PFSK-1 (cell line): ENCODE measurements around the gene GH1.

Source experiments
- FOXP2 ChIP-seq: optimal IDR thresholded peaks from 2 replicates; pipeline ENCODE3; 2011; ENCODE audit warnings: borderline replicate concordance, control low read depth, inconsistent platforms; ENCODE audit not compliant: insufficient read depth; ENCODE audit errors: extremely low read length, extremely low read depth
- POLR2AphosphoS5 ChIP-seq: IDR thresholded peaks from 2 replicates; pipeline ENCODE4 v1.6.1; 2012; ENCODE audit warnings: low read depth, mild to moderate bottlenecking, control low read depth, low read length, moderate library complexity
- REST ChIP-seq, 2 experiments: IDR thresholded peaks; 2 replicates each; pipeline versions ENCODE4 v1.6.1 to v1.8.0; 2011 to 2012; ENCODE audit warnings: low read depth in 2 of 2, low read length in 2 of 2, control low read depth in 1 of 2, inconsistent platforms in 1 of 2, mild to moderate bottlenecking in 1 of 2, moderate library complexity in 1 of 2; ENCODE audit not compliant: insufficient read depth in 1 of 2
- SIN3A ChIP-seq: IDR thresholded peaks from 2 replicates; pipeline ENCODE4 v1.6.1; 2012; ENCODE audit warnings: mild to moderate bottlenecking, low read length, moderate library complexity, borderline replicate concordance; ENCODE audit not compliant: insufficient read depth
- TAF1 ChIP-seq: IDR thresholded peaks from 2 replicates; pipeline ENCODE4 v1.6.1; 2012; ENCODE audit warnings: low read length, control low read depth, borderline replicate concordance; ENCODE audit not compliant: insufficient read depth

The GH1 gene

DNA sequence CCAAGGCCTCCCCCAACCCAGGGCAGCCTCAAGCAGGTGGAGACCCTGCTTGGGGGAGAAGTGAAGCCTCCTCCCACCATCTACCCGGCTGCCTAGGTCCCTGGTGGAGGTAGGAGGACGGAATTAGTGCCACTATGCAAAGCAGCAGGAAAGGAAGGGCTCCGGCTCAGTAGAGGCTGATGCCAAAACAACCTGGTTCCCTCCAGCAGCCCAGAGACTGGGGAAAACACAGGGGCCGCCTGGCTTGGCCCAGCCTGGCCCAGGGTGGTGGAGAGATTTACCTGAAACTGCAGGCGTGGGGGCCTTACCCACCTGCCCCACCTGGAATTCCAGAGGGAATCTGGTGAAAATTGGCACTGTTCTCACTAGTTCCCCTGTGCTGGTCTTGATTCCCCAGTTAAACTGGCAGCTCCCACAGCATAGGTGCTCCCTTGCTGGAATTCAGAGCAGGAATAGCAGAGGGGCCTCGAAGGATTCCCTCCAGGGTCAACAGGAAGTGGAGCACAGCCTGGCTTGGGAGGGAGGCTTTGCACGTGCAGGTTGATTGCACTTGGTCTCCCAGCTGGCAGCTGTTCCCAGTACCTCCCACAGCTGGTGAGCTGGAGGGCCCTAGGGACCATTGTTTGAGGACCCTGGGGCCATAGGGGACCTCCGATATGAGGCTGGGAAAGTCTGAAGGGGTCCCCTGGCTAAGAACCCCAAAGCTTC lies 9.0 kb upstream of the GH1 start:
- no peak for TF ChIP-seq REST (IDR thresholded peaks at IDR 0.05; ENCODE audit: insufficient read depth in 1 of 2, low read depth in 2 of 2, low read length in 2 of 2)
- no peak for TF ChIP-seq SIN3A
- TF ChIP-seq FOXP2, result no peak
- TF ChIP-seq TAF1, result no peak
- no peak for TF ChIP-seq POLR2AphosphoS5

- no peak for TF ChIP-seq REST (IDR thresholded peaks at IDR 0.05; ENCODE audit: insufficient read depth in 1 of 2, low read depth in 2 of 2, low read length in 2 of 2)
- TF ChIP-seq TAF1, result no peak
- TF ChIP-seq SIN3A, result no peak
- no peak for TF ChIP-seq POLR2AphosphoS5
- no peak for TF ChIP-seq FOXP2
These were observed 7.5 kb upstream of the GH1 start for GRCh38 chr17:63926164-63926563.

DNA sequence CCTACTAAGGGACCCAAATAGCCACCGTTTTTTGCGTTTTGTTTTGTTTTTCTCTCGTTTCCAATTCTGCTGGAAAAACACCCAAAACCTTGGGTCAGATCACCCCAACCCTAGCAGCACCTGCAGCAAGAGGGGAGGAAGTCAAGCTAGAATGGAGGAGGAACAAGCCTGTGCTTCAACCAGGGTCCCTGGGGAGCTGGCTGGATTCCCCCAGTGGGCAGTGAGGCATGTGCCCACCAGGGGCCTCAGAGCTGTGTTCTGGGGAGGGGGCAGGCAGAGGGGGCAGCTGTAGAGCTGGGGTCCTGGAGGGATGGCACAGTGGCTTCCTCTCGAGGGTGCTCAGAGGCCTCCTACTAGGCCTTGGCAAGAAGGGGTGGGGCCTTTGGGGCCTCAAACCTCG lies 7.0 kb upstream of the GH1 start:
- no peak for TF ChIP-seq SIN3A
- no peak for TF ChIP-seq FOXP2
- no peak for TF ChIP-seq TAF1
- no peak for TF ChIP-seq REST (IDR thresholded peaks at IDR 0.05; ENCODE audit: insufficient read depth in 1 of 2, low read depth in 2 of 2, low read length in 2 of 2)
- no peak for TF ChIP-seq POLR2AphosphoS5

- no peak for TF ChIP-seq TAF1
- TF ChIP-seq FOXP2, result no peak
- no peak for TF ChIP-seq POLR2AphosphoS5
- TF ChIP-seq SIN3A, result no peak
- no peak for TF ChIP-seq REST (IDR thresholded peaks at IDR 0.05; ENCODE audit: insufficient read depth in 1 of 2, low read depth in 2 of 2, low read length in 2 of 2)
These were observed 678 bp upstream of the GH1 start for GRCh38 chr17:63919311-63919723.
